Liver (tissue), 9 donors: ENCODE data around the gene SKI. TPM values are rescaled to one million over a fixed set of nuclear protein-coding genes. Genes with fewer than 3 reads are reported as not detected.

Experiments
- DNase-seq: peaks from one replicate; pipeline ENCODE4 v3.0.0-alpha.2; 2017; ENCODE audit warnings: low spot score
- H3K27ac ChIP-seq, 2 donors: one replicate each; pipeline ENCODE4 v1.7.0; 2013; ENCODE audit warnings: inconsistent platforms in 2 of 2, low read length in 2 of 2, control low read depth in 1 of 2, low read depth in 1 of 2, mild to moderate bottlenecking in 1 of 2
- H3K27me3 ChIP-seq, 4 donors: one replicate each; pipeline versions ENCODE4 v1.6.1 to v1.7.0; 2013; ENCODE audit warnings: low read length in 3 of 4, inconsistent platforms in 1 of 4, mild to moderate bottlenecking in 1 of 4, moderate library complexity in 1 of 4; ENCODE audit not compliant: control insufficient read depth in 4 of 4, insufficient read depth in 4 of 4
- H3K36me3 ChIP-seq, 4 donors: one replicate each; pipeline versions ENCODE4 v1.6.1 to v1.7.0; 2013; ENCODE audit warnings: low read length in 3 of 4, mild to moderate bottlenecking in 3 of 4, low read depth in 1 of 4, moderate library complexity in 1 of 4; ENCODE audit not compliant: control insufficient read depth in 4 of 4, insufficient read depth in 3 of 4
- H3K4me1 ChIP-seq, 4 donors: one replicate each; pipeline versions ENCODE4 v1.6.1 to v1.7.0; 2013; ENCODE audit warnings: low read length in 3 of 4, mild to moderate bottlenecking in 3 of 4, moderate library complexity in 1 of 4; ENCODE audit not compliant: control insufficient read depth in 4 of 4, insufficient read depth in 4 of 4
- H3K4me3 ChIP-seq, 3 donors: one replicate each; pipeline versions ENCODE4 v1.6.1 to v1.7.0; 2013; ENCODE audit warnings: low read length in 3 of 3, control low read depth in 1 of 3, low read depth in 1 of 3, mild to moderate bottlenecking in 1 of 3
- H3K9ac ChIP-seq, 2 donors: one replicate each; pipeline ENCODE4 v1.7.0; 2013; ENCODE audit warnings: low read length in 2 of 2, mild to moderate bottlenecking in 2 of 2, moderate library complexity in 2 of 2, control low read depth in 1 of 2, low read depth in 1 of 2
- H3K9me3 ChIP-seq, 4 donors: one replicate each; pipeline versions ENCODE4 v1.6.1 to v1.7.0; 2013; ENCODE audit warnings: low read length in 3 of 4; ENCODE audit not compliant: control insufficient read depth in 4 of 4
- EGR1 ChIP-seq, 2 donors: IDR thresholded peaks; 2 replicates each; pipeline ENCODE4 v1.6.1; 2016 to 2018; ENCODE audit warnings: antibody characterized with exemption in 2 of 2, low read depth in 2 of 2
- FOXA1 ChIP-seq: IDR thresholded peaks from 2 replicates; pipeline ENCODE4 v1.6.1; 2016; ENCODE audit warnings: antibody characterized with exemption
- FOXA2 ChIP-seq: IDR thresholded peaks from 2 replicates; pipeline ENCODE4 v1.6.1; 2016; ENCODE audit warnings: antibody characterized with exemption
- HNF4A ChIP-seq, 2 donors: conservative IDR thresholded peaks; 2 replicates each; pipeline ENCODE4 v1.6.1; 2016; ENCODE audit warnings: antibody characterized with exemption in 2 of 2, mild to moderate bottlenecking in 2 of 2
- RAD21 ChIP-seq, 2 donors: IDR thresholded peaks; 2 replicates each; pipeline ENCODE4 v1.6.1; 2016; ENCODE audit warnings: antibody characterized with exemption in 2 of 2, mild to moderate bottlenecking in 2 of 2
- RXRA ChIP-seq, 2 donors: IDR thresholded peaks; 2 replicates each; pipeline ENCODE4 v1.6.1; 2017 to 2018; ENCODE audit warnings: antibody characterized with exemption in 2 of 2, mild to moderate bottlenecking in 1 of 2
- TAF1 ChIP-seq: conservative IDR thresholded peaks from 2 replicates; pipeline ENCODE4 v1.6.1; 2016; ENCODE audit warnings: antibody characterized with exemption, mild to moderate bottlenecking
- WGBS: extraction: QIAGEN DNeasy Blood & Tissue Kit; methylation state at CpG from one replicate; pipeline ENCODE4 v1.1.7; 2013; 5-methylcytosine and 5-hydroxymethylcytosine counted together
- polyA plus RNA-seq, 2 donors: library from polyadenylated mRNA; stranded (reverse) in 1 of 2; unstranded in 1 of 2; fragments of 200-250 nt in 1 of 2; fragments of >200 nt in 1 of 2; fragmentation: Nextera tagmentation in 1 of 2; extraction: Ambion mirVana in 1 of 2; gene quantifications; one replicate each; pipeline versions ENCODE4 v1.2.1 to v1.2.3, GENCODE V29; 2013 to 2015
- total RNA-seq, 2 donors: library from RNA; depleted of rRNA; stranded (reverse); fragments of >200 nt; gene quantifications; one replicate each; pipeline ENCODE4 v1.2.3, GENCODE V29; 2014
- TF ChIP-seq, protein P1 (sequence below): IDR thresholded peaks from 2 replicates; pipeline ENCODE4 v1.6.1; 2016; ENCODE audit warnings: antibody characterized with exemption, mild to moderate bottlenecking
- donor health status: healthy.
- donor health status: healthy.
- donor health status: healthy.
- donor health status: healthy.
- donor health status: healthy.

SKI gene
- total and polyA plus RNA-seq, 4 donors = 3.2 to 21.3 (median 19.5) TPM

DNA sequence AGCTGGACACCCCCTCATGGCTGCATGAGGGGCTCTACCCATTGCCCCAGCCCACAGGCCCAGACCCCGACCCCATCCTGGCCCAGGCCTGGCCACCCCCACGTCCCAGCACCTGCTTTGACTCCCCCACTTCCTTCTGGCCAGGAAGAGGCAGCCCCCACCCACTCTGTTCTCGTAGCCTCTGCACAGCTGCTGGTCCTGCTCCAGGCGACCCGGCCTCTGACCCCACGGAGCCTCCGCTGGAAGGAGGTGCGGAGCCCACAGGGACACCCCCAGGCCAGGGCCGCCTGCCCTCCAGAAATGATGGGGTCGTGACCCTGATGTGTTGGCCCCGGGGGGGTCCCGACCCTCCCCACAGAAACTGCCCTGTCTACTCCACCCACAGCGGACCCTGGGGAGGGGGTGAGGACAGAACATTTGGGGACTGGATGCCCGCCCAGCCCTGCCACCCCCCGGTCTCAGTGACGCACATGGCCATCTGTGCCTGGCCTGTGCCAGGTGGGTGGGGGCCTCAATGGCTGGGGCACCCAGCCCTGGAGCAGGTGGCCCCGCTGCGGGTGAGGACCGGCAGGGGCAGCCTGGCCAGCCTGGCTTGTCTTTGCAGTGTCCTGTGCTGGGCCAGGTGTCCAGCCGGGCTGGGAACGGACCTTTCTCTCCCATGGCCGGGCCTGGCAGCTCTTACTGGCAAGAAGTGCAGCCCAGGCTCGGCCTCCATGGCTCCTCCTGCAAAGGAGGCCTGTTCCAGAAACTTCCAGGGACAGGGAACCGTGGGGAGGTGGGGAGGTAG is 84.6 kb downstream of the SKI start:
- TF ChIP-seq FOXA1 (no peak), RAD21 (IDR thresholded peaks at IDR 0.05) (peak in 1 of 2 donors; percentile 16)
- Histone ChIP-seq H3K9me3 (no peaks in the 10 kb centered on the region), H3K4me1 (peaks cover 5 to 35% (median 14%) of the 10 kb centered on the region in 4 donors), H3K27ac (peak overlapping the region; percentile 25 to 28), H3K27me3 (no peaks in the 10 kb centered on the region), H3K9ac (no peak overlapping the region), H3K4me3 (no peak overlapping the region), H3K36me3 (peaks cover 3 to 11% (median 8%) of the 10 kb centered on the region in 4 donors)
- 42% methylated on average over 24 of the region's 24 CpGs for WGBS
- DNase-seq = no peak

DNA sequence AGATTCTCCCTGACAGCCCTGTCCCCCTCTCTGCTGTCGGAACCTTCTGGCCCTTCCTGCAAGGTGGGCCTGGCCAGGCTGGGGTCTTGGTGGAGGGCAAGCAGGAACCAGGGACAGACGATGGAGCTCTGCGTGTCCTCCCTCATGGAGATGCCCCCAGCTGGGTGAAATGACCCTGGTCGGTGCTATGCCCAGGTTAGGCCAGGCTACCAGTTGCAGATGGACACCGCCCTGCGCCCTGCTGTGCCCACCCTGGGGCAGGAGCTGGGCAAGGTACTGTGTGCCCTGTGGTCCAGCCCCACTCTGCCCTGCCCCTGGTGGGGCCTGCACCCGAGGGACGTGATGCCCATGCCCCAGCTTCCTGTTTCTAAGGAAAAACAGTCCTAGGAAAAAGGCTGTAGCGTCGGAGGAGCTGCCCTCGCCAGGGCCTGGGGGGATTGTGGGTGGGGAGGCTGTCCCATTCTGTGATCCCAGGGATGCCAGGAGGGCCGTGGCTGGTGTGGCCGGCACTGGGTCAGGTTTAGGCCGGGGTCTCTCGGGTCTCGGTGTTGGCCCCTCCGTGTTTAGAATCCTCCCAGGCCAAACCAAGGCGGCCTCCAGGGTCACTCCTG is 85.6 kb downstream of the SKI start:
- Histone ChIP-seq H3K9ac (no peak overlapping the region), H3K4me3 (no peak overlapping the region), H3K4me1 (peaks cover 5 to 35% (median 14%) of the 10 kb centered on the region in 4 donors), H3K9me3 (no peaks in the 10 kb centered on the region), H3K27ac (peak overlapping the region; percentile 43 to 60), H3K36me3 (peaks cover 0 to under 1% (median 0%) of the 10 kb centered on the region in 4 donors), H3K27me3 (no peaks in the 10 kb centered on the region)
- no peak for TF ChIP-seq FOXA1
- TF ChIP-seq EGR1 (IDR thresholded peaks at IDR 0.05; ENCODE audit: low read depth in 2 of 2) = no peak
- TF ChIP-seq FOXA2 = no peak
- TF ChIP-seq HNF4A (conservative IDR thresholded peaks at IDR 0.05) = no peak
- TF ChIP-seq, protein P1, sequence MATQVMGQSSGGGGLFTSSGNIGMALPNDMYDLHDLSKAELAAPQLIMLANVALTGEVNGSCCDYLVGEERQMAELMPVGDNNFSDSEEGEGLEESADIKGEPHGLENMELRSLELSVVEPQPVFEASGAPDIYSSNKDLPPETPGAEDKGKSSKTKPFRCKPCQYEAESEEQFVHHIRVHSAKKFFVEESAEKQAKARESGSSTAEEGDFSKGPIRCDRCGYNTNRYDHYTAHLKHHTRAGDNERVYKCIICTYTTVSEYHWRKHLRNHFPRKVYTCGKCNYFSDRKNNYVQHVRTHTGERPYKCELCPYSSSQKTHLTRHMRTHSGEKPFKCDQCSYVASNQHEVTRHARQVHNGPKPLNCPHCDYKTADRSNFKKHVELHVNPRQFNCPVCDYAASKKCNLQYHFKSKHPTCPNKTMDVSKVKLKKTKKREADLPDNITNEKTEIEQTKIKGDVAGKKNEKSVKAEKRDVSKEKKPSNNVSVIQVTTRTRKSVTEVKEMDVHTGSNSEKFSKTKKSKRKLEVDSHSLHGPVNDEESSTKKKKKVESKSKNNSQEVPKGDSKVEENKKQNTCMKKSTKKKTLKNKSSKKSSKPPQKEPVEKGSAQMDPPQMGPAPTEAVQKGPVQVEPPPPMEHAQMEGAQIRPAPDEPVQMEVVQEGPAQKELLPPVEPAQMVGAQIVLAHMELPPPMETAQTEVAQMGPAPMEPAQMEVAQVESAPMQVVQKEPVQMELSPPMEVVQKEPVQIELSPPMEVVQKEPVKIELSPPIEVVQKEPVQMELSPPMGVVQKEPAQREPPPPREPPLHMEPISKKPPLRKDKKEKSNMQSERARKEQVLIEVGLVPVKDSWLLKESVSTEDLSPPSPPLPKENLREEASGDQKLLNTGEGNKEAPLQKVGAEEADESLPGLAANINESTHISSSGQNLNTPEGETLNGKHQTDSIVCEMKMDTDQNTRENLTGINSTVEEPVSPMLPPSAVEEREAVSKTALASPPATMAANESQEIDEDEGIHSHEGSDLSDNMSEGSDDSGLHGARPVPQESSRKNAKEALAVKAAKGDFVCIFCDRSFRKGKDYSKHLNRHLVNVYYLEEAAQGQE = no peak
- TF ChIP-seq TAF1 = no peak
- no peak for TF ChIP-seq RAD21 (IDR thresholded peaks at IDR 0.05)
- 71% methylated on average over 18 of the region's 18 CpGs for WGBS
- DNase-seq = no peak

DNA sequence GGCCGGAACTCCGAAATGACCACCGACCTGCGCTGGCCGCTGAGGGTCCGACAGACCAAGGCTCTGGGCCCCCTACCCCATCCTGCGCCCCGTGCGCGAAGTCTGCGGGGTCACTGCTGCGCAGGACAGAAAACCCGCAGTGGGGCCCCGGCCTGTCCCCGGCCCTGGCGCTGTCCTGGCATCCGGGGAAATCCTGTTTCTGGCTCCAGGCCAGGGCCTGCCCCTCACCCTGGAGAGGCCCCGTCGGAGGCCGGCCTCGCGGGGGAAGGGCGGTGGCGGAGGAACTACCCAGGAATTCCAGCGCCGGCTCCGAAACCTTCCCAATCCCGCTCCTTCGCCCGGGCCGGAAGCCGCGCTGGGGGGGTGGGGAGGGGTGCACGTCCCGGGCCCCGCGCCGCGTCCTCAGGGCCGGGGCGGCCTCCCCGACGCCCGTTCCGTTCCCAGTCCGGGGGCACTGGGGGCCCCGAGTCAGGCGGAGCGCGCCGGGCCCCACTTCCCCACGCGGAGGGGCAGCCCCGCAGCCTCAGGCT is 86.2 kb downstream of the SKI start:
- no peaks in the 10 kb centered on the region for H3K36me3 ChIP-seq
- WGBS = 26% methylated on average over 54 of the region's 54 CpGs
- peak overlapping the region; percentile 43 to 60 for H3K27ac ChIP-seq
- peak overlapping the region in 1 of 3 donors; percentile 69 for H3K4me3 ChIP-seq
- DNase-seq = no peak
- TF ChIP-seq RXRA (IDR thresholded peaks at IDR 0.05) (no peak), RAD21 (IDR thresholded peaks at IDR 0.05) (peak in 1 of 2 donors; percentile 13)
- peaks cover 5 to 35% (median 14%) of the 10 kb centered on the region in 4 donors for H3K4me1 ChIP-seq
- H3K9me3 ChIP-seq = no peaks in the 10 kb centered on the region
- H3K9ac ChIP-seq = no peak overlapping the region
- H3K27me3 ChIP-seq = no peaks in the 10 kb centered on the region
